Right atrium auricular region (tissue), 2 donors: ENCODE measurements around the gene PLEKHH3. TPM values are rescaled to one million over a fixed set of nuclear protein-coding genes. Genes with fewer than 3 reads are reported as not detected.

ENCODE experiments used
- DNase-seq: peaks from one replicate; pipeline ENCODE4 v3.0.0-alpha.2; 2019; ENCODE audit warnings: low spot score
- H3K27ac ChIP-seq, 2 donors: fragments of 200-600 bp; sonication (generic); 1 replicate in 1 of 2; 2 replicates in 1 of 2; pipeline ENCODE4 v1.5.1; 2016 to 2019
- H3K27me3 ChIP-seq, 2 donors: fragments of 200-600 bp; sonication (generic); one replicate each; pipeline versions ENCODE4 v1.5.1 to v1.6.0; 2017 to 2019
- H3K36me3 ChIP-seq: fragments of 200-600 bp; sonication (generic); one replicate; pipeline ENCODE4 v1.5.1; 2016
- H3K4me1 ChIP-seq, 2 donors: fragments of 200-600 bp; sonication (generic); one replicate each; pipeline versions ENCODE4 v1.5.1 to v1.6.0; 2017 to 2019
- H3K4me3 ChIP-seq, 2 donors: fragments of 200-600 bp; sonication (generic); 1 replicate in 1 of 2; 2 replicates in 1 of 2; pipeline ENCODE4 v1.5.1; 2017 to 2019; ENCODE audit warnings: mild to moderate bottlenecking in 1 of 2, moderate library complexity in 1 of 2
- H3K9me3 ChIP-seq, 2 donors: fragments of 200-600 bp; sonication (generic); one replicate each; pipeline ENCODE4 v1.5.1; 2019
- total RNA-seq, 2 donors: library from RNA; depleted of rRNA; stranded (reverse); fragments of >200 nt; gene quantifications; one replicate each; pipeline ENCODE4 v1.1.0, GENCODE V29; 2016
- TF ChIP-seq, protein P1 (sequence below), 2 donors: fragments of 200-600 bp; sonication (generic); IDR thresholded peaks; one replicate each; pipeline ENCODE4 v1.5.1; 2019; ENCODE audit warnings: antibody characterized with exemption in 2 of 2

The PLEKHH3 gene
- total RNA-seq, 2 donors from 2014 or later = 14.5 to 26.5 TPM

DNA sequence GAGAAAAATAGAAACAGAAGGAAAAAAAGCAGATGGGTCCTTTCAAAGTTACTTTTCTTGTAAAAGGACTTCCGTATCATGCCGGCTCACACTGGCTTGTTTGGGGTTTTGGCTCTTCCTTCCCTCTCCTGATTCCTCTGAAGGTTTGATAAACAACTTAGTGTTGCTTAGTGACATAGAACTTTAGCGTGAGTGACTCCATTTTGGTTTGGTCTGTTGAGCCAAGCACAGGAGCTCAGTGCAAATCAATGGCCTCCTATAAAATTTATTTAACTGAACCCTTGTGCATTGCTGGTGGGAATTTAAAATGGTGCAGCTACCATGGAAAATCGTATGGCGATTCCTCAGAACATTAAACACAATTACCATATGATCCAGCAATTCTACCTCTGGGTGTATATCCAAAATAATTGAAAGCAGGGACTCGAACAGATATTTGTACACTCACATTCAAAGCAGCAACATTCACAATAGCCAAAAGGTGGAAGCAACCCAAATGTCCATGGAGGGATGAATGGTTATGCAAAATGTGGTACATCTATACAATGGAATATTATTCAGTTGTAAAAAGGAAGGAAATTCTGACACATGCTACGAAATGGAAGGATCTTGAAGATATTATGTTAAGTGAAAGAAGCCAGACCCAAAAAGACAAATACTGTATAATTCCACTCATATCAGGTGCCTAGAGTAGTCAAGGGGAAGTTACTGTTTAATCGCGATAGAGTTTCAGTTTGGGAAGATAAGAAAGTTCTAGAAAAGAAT, 18.8 kb downstream of the PLEKHH3 start:
- TF ChIP-seq, protein P1, sequence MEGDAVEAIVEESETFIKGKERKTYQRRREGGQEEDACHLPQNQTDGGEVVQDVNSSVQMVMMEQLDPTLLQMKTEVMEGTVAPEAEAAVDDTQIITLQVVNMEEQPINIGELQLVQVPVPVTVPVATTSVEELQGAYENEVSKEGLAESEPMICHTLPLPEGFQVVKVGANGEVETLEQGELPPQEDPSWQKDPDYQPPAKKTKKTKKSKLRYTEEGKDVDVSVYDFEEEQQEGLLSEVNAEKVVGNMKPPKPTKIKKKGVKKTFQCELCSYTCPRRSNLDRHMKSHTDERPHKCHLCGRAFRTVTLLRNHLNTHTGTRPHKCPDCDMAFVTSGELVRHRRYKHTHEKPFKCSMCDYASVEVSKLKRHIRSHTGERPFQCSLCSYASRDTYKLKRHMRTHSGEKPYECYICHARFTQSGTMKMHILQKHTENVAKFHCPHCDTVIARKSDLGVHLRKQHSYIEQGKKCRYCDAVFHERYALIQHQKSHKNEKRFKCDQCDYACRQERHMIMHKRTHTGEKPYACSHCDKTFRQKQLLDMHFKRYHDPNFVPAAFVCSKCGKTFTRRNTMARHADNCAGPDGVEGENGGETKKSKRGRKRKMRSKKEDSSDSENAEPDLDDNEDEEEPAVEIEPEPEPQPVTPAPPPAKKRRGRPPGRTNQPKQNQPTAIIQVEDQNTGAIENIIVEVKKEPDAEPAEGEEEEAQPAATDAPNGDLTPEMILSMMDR (IDR thresholded peaks at IDR 0.05) = no peak
- H3K4me3 ChIP-seq = no peak overlapping the region
- no peaks in the 10 kb centered on the region for H3K9me3 ChIP-seq
- H3K36me3 ChIP-seq = no peaks in the 10 kb centered on the region
- peaks cover 0 to 30% of the 10 kb centered on the region in 2 donors for H3K4me1 ChIP-seq
- H3K27me3 ChIP-seq = no peaks in the 10 kb centered on the region
- no peak for DNase-seq
- H3K27ac ChIP-seq = no peak overlapping the region

DNA sequence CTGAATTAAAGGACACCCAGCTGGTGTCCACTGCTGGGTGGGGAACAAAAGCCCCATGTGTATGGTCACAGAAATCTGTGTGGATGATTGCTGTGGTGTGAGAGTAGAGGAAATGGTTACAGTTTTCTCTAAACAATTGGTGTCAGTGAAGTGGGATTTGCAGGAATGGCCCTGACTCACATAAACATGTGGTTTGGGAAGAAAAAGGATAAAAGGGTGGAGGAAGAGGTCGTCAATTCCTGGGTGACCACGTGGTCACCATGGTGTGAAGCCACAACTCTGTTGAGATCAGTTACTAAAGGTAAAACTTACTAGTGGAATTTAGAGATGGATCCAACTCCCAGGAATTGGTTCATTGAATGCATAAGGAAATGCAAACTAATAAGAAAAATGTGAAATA, 21.3 kb downstream of the PLEKHH3 start:
- H3K27ac ChIP-seq = no peak overlapping the region
- no peak overlapping the region for H3K4me3 ChIP-seq
- TF ChIP-seq, protein P1 (IDR thresholded peaks at IDR 0.05) = no peak
- peaks cover 0 to 27% of the 10 kb centered on the region in 2 donors for H3K4me1 ChIP-seq
- H3K36me3 ChIP-seq = no peaks in the 10 kb centered on the region
- no peaks in the 10 kb centered on the region for H3K9me3 ChIP-seq
- no peak for DNase-seq
- no peaks in the 10 kb centered on the region for H3K27me3 ChIP-seq

GRCh38 chr17:42653179-42654124, 23.3 kb downstream of the PLEKHH3 start:
- peak overlapping the region; percentile 28 to 45 for H3K4me3 ChIP-seq
- TF ChIP-seq, protein P1 (IDR thresholded peaks at IDR 0.05) = no peak

GRCh38 chr17:42651392-42651791, 25.4 kb downstream of the PLEKHH3 start:
- H3K27me3 ChIP-seq = no peaks in the 10 kb centered on the region
- TF ChIP-seq, protein P1 (IDR thresholded peaks at IDR 0.05) = no peak
- no peak overlapping the region for H3K4me3 ChIP-seq
- no peak overlapping the region for H3K27ac ChIP-seq
- DNase-seq = no peak
- H3K36me3 ChIP-seq = no peaks in the 10 kb centered on the region
- no peaks in the 10 kb centered on the region for H3K9me3 ChIP-seq
- peaks cover 0 to 16% of the 10 kb centered on the region in 2 donors for H3K4me1 ChIP-seq

More at GRCh38 chr17:42653179-42654124, 23.3 kb downstream of the PLEKHH3 start:
- no peaks in the 10 kb centered on the region for H3K9me3 ChIP-seq
- H3K4me1 ChIP-seq = peaks cover 0 to 16% of the 10 kb centered on the region in 2 donors
- no peaks in the 10 kb centered on the region for H3K27me3 ChIP-seq
- DNase-seq = peak; percentile 72
- H3K36me3 ChIP-seq = no peaks in the 10 kb centered on the region
- peak overlapping the region; percentile 77 to 80 for H3K27ac ChIP-seq

DNA sequence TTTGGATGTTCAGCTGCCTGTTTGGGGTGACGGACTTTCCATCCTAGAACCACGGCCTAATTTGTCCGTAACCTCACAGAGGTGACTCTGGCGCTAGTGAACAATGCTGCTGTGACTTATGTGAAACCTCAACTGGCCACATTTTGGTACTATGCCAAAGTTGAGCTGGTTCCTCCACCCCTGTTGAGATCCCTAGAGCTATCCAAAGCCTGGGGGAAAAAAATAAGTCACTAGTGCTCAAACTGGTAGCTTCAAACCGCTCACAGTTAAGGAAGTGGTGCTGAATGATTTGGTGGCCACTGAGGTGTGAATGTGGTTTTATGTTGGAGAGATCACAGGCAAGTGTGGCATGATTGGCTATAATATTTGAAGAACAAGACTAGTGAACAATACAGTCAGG, 29.0 kb downstream of the PLEKHH3 start:
- no peaks in the 10 kb centered on the region for H3K36me3 ChIP-seq
- TF ChIP-seq, protein P1 (IDR thresholded peaks at IDR 0.05) = no peak
- H3K27me3 ChIP-seq = no peaks in the 10 kb centered on the region

More for the DNA sequence above, 29.0 kb downstream of the PLEKHH3 start:
- Histone ChIP-seq H3K4me3 (no peak overlapping the region), H3K4me1 (no peaks in the 10 kb centered on the region), H3K27ac (no peak overlapping the region), H3K9me3 (no peaks in the 10 kb centered on the region)
- no peak for DNase-seq
